GM12872 (cell line): Measurements from ENCODE around the gene SMIM20.

Experiments
- CTCF ChIP-seq: IDR thresholded peaks from 3 replicates; pipeline ENCODE4 v1.5.1; 2011; ENCODE audit warnings: low read depth, mild to moderate bottlenecking, low read length, moderate library complexity; ENCODE audit not compliant: insufficient read depth

SMIM20 gene

GRCh38 chr4:25875281-25875745 lies 38.7 kb upstream of the SMIM20 start:
- TF ChIP-seq CTCF = no peak

- TF ChIP-seq CTCF = no peak
Observed at GRCh38 chr4:25878676-25879075, 35.3 kb upstream of the SMIM20 start.

GRCh38 chr4:25879091-25879584 lies 34.9 kb upstream of the SMIM20 start:
- no peak for TF ChIP-seq CTCF

- TF ChIP-seq CTCF = no peak
Observed at GRCh38 chr4:25879587-25879986, 34.4 kb upstream of the SMIM20 start.

- no peak for TF ChIP-seq CTCF
Observed at GRCh38 chr4:25879991-25880651, 33.9 kb upstream of the SMIM20 start.

- no peak for TF ChIP-seq CTCF
Observed at GRCh38 chr4:25881193-25881592, 32.8 kb upstream of the SMIM20 start.

- no peak for TF ChIP-seq CTCF
Observed at GRCh38 chr4:25882226-25882625, 31.8 kb upstream of the SMIM20 start.
